Right renal cortex interstitium (tissue), 3 donors: ENCODE measurements around the gene MLPH. TPM values are rescaled to one million over a fixed set of nuclear protein-coding genes. Genes with fewer than 3 reads are reported as not detected.

Experiments
- DNase-seq, 3 donors: peaks; one replicate each; pipeline ENCODE4 v3.0.0-alpha.2; 2013; ENCODE audit warnings: low read depth in 3 of 3, low spot score in 2 of 3
- polyA plus RNA-seq, 3 donors: library from polyadenylated mRNA; unstranded; fragments of 120-200 nt; gene quantifications; one replicate each; pipeline ENCODE4 v1.2.1, GENCODE V29; 2013; ENCODE audit not compliant: insufficient read length in 3 of 3

The MLPH gene
- polyA plus RNA-seq, 3 donors: 1.1 to 2.6 (median 1.5) TPM

DNA sequence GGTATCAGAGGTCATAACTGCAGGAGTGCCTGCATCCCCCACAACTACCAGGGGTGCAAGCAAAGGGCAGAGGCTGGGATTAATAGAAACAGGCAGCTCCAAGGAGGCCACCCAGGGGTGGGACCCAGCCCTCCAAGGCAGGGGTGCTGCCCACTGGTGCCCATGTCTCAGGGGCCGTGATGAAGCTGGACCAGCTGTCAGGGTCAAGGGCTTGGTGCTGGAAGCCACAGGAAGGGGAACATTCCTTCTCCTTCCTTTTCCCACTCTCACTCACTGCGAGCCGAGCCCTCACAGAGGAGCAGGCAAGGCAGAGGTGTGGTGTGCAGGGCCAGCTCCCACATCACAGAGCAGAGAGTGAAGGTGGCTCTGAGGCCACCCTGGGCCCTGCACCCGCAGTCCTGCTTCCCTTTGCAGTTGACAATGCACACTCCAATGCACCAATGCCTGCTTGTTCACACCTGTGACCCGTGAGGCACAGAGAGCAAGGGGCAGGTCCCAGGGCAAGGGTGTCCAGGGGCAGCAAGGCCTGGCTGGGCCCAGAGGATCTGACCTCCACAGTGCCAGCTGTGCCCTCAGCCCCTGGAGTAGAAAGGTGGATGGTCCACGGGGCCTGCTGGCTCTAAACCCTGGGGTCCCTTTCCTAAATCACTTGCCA lies 28.7 kb downstream of the MLPH start:
- no peak for DNase-seq

GRCh38 chr2:237517163-237517562 lies 30.1 kb downstream of the MLPH start:
- no peak for DNase-seq

GRCh38 chr2:237517990-237518389 lies 30.9 kb downstream of the MLPH start:
- no peak for DNase-seq

DNA sequence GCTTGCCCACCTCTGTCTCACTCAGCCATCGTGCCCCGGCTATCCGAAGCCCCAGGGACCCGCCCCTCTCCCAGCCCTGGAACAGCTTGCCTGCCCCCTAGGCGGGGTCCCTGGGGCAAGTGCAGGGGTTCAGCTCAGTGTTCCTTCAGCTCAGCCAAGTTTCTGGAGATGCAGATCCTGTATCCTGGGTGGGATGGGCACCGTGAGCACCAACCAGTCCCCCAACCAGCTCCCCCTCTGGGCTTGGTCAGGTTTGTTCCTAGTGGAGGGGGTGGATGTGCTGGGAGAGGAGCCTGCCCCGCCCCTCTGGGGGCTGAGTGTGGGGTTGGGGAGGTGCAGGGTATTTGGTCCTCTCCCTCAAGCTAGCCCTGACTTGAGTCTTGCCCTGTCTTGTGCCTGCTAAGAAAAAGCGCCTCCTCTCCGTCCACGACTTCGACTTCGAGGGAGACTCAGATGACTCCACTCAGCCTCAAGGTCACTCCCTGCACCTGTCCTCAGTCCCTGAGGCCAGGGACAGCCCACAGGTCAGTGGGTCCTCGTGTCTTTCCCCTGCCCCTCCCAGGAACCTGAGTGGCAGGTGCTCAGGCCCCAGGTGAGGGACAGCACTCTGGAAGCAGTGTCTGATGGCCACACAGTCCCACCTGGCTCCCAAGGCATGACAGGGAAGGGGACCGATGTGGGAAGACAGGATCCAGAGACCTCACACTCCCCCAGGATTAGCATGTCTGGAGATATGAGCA lies 32.6 kb downstream of the MLPH start:
- DNase-seq: no peak

- no peak for DNase-seq
Measured at GRCh38 chr2:237520290-237520689, 33.2 kb downstream of the MLPH start.

- no peak for DNase-seq
Measured at GRCh38 chr2:237524631-237525030, 37.6 kb downstream of the MLPH start.

GRCh38 chr2:237525559-237526157 lies 38.6 kb downstream of the MLPH start:
- DNase-seq: no peak

- DNase-seq: no peak
Measured at GRCh38 chr2:237527233-237527632, 40.2 kb downstream of the MLPH start.

GRCh38 chr2:237527766-237528165 lies 40.7 kb downstream of the MLPH start:
- DNase-seq: no peak

- no peak for DNase-seq
Measured at GRCh38 chr2:237529452-237530402, 42.7 kb downstream of the MLPH start.

GRCh38 chr2:237530472-237531433 lies 43.7 kb downstream of the MLPH start:
- no peak for DNase-seq

- DNase-seq: no peak
Measured at GRCh38 chr2:237532160-237532559, 45.1 kb downstream of the MLPH start.

GRCh38 chr2:237533668-237534161 lies 46.7 kb downstream of the MLPH start:
- no peak for DNase-seq

GRCh38 chr2:237534380-237534779 lies 47.3 kb downstream of the MLPH start:
- DNase-seq: no peak

- DNase-seq: no peak
Measured at GRCh38 chr2:237535385-237536082, 48.5 kb downstream of the MLPH start.

DNA sequence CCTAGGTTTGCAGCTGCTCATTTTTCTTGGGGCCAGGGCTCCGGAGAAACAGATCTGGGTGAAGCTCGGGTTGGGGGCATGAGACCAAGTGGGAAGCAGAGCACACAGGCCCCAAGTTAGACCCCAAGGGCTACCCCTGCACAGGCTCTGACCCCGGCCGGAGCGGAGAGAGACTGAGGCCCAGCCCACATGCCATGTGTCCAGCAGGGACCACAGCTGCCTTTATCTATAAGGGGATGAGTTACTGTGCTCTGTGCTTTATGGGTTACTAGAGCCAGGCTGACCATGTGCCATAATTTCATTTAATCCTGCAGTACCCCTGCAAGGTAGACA lies 49.0 kb downstream of the MLPH start:
- no peak for DNase-seq

GRCh38 chr2:237536617-237537016 lies 49.6 kb downstream of the MLPH start:
- DNase-seq: no peak

DNA sequence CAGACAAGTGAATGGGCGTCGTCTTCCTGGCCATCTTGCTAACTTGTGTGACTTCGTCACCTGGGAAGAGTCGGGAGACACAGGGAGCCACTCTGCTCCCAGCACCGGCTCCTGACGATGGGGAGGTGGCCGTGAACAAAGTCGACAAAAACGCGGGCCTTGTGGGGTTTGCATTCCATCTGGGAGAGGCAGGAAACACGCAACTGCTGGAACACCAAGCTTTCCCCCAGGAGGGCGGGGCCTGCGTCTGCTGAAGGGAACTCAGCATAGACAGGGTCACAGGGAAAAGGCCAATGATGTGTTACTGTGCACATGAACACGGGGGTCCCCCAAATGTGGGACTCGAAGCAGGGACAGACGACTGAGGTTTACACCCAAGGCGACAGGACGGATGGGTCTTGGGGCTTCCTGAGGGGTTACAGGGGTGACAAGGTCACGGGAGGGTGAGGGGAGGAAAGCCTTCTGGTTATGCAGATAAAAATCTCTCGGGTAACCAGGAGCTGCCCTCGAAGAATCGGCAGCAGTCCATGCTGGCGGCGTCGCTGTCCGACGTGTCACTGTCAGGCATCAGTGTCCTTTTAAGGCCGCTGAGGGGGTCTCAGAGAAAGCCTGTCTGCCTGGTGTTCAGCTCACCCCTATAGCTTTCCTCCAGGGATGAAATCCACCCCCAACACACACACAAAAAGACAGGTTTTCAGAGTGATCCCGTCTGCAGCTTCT lies 51.1 kb downstream of the MLPH start:
- no peak for DNase-seq
